K562 (cell line): ENCODE results near the gene KCTD7.

Source experiments
- NFRKB ChIP-seq: fragments of 450-650 bp; IDR thresholded peaks from 2 replicates; pipeline ENCODE4 v1.6.1; 2016; ENCODE audit warnings: low read depth
- TOE1 ChIP-seq, 2 experiments: fragments of 450-650 bp in 1 of 2; sonication (generic) in 1 of 2; formaldehyde crosslinking in 1 of 2; IDR thresholded peaks; 2 replicates each; pipeline versions ENCODE4 v1.7.1 to v1.8.0; 2016 to 2022; ENCODE audit warnings: borderline replicate concordance in 2 of 2, mild to moderate bottlenecking in 2 of 2, antibody characterized with exemption in 1 of 2, inconsistent platforms in 1 of 2, low read depth in 1 of 2, missing genetic modification reagents in 1 of 2, moderate library complexity in 1 of 2
- ZNF263 ChIP-seq: sonication (generic); formaldehyde crosslinking; IDR thresholded peaks from 2 replicates; pipeline ENCODE4 v1.8.0; 2022; ENCODE audit warnings: mild to moderate bottlenecking, missing genetic modification reagents, borderline replicate concordance
- ZNF695 ChIP-seq: fragments of 450-650 bp; formaldehyde crosslinking; IDR thresholded peaks from 2 replicates; pipeline ENCODE4 v1.4.0; 2020; ENCODE audit warnings: mild to moderate bottlenecking, moderate library complexity

GRCh38 chr7:66630531-66630930 lies 1.9 kb downstream of the KCTD7 start:
- no peak for TF ChIP-seq ZNF263 (CRISPR knock-in tag)
- TF ChIP-seq NFRKB = no peak
- no peak for TF ChIP-seq TOE1 (IDR thresholded peaks at IDR 0.05; ENCODE audit: borderline replicate concordance)
- TF ChIP-seq TOE1 (CRISPR knock-in tag; IDR thresholded peaks at IDR 0.05; ENCODE audit: borderline replicate concordance, low read depth) = no peak
- no peak for TF ChIP-seq ZNF695 (CRISPR knock-in tag)
